ENCODE measurements around the gene MDP1.
"Not testable (repeated sequence)": the region's sequence is repeated elsewhere in the genome, so short reads cannot be mapped to it uniquely, and the experiment has no call there.

The MDP1 gene

DNA sequence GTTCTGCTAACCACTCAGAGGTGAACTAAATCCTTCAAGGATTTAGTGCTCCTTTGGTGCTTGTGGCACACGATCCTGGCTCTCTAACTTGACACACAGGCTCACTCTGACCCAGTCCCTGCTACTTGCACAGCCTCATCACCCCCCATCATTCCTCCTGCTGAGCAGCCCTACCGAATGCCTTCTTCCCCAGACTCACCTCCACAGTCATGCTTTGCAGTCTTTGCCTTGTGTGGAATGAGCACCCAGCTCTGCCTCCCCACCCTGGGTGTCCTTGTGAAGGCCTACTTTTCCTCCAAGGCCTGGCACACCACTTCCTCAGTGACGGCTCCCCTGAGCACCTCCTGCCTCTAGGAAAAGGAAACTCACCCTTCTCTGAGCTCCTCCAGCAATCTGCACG lies 34.5 kb upstream of the MDP1 start:
- no peak for DNase-seq

- no peak for DNase-seq
Measured at GRCh38 chr14:24249230-24250021, 33.6 kb upstream of the MDP1 start.

- DNase-seq, result no peak
Measured at GRCh38 chr14:24247422-24247821, 31.6 kb upstream of the MDP1 start.

DNA sequence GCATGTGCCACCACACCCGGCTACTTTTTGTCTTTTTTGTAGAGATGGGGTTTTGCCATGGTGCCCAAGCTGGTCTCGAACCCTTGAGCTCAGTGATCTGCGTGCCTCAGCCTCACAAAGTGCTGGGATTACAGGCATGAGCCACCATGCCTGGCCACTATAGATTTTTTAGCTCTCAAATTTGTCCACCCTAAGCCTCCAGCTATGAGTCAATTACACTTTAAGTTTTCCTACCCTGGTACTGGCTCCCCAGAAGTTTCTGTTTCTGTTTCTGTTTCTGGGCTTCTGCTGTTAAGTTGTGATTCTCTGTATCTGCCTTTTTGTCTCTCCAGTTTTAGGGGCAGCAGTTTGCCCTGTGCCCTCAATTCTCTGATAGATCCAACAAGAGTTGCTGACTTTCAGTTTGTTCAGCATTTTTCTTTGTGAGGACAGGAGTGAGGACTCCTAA lies 30.9 kb upstream of the MDP1 start:
- DNase-seq, result peak; percentile 74

DNA sequence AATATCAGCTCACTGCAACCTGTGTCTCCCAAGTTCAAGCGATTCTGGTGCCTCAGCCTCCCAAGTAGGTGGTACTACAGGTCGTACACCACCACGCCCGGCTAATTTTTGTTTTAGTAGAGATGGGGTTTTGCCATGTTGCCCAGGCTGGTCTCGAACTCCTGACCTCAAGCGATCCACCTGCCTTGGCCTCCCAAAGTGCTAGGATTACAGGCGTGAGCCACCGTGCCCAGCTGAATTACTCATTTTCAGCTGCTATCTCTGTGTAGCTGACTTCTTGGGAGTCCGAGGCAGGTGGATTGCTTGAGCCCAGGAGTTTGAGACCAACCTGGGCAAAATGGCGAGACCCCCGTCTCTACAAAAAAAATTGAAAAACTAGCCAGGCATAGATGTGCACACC lies 29.5 kb upstream of the MDP1 start:
- DNase-seq, result not testable (repeated sequence)

- DNase-seq, result peak; percentile 77
Measured at GRCh38 chr14:24243336-24243836, 27.5 kb upstream of the MDP1 start.

DNA sequence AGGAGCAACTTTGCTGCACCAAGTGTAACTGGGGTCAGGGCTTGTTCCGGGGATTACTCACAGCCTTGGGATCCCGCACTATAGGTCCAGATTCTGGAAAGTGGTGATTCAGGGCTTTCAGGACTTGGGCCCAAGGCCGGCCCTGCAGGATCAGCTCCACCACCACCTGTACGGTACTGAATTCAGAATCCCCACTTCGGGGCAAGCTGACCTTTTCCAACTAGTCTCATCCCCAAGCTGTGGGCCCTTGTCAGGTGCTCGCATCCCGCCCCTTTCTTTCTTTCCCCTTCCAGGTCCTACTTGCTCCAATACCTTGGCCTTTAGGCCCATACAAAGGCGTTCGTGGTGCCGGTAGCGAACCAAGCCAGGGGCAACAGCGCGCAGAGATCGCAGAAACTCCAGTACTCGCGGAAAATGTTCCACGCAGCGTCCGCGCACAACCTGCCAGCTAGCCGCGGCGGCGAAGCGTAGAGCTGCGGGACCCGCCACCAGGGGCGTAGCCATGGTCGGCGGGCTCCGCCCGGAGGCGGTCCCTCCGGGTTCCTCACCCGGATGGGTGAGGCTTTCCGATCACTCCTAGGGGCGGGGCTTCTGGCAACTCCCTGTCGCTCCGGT lies 26.1 kb upstream of the MDP1 start:
- peak; percentile 96 for DNase-seq

- DNase-seq, result no peak
Measured at GRCh38 chr14:24240110-24240918, 24.4 kb upstream of the MDP1 start.

GRCh38 chr14:24238527-24239037 lies 22.7 kb upstream of the MDP1 start:
- no peak for DNase-seq

DNA sequence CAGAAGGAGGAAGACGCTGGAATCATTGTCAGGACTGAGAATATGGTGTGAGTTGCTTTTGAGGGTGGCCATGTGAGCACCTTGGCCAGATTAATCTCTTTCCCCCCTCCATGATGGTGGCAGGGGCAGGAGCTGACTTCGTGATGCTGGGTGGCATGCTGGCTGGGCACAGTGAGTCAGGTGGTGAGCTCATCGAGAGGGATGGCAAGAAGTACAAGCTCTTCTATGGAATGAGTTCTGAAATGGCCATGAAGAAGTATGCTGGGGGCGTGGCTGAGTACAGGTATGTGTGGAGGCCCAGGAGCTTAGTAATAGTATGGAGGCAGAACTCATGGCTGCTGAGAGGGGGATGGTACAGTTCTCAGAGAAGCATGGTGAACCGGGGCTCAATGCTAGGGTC lies 22.3 kb upstream of the MDP1 start:
- DNase-seq, result no peak

DNA sequence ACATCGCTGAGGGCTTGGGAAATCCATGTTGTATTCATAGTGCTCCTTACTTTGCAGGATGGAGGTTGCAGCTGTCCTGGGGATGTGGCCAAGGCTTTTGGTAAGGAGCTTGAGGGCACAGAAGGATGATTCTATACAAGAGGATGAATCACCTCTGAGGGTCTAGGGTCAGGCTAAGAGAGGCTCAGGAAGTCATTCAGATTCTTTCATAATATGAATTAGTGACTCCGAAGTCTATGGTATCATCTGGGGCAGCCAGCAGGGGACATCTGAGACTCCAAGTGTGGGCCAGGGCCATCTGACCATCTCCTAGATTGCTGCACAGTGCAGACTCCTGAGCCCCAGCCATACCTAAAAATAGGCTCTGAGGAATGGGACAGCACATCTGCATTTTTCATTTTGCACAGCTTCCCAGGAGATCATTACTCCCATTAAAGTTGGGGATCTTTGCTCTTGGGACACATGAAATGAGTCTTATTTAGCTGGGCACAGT lies 21.6 kb upstream of the MDP1 start:
- DNase-seq, result no peak

DNA sequence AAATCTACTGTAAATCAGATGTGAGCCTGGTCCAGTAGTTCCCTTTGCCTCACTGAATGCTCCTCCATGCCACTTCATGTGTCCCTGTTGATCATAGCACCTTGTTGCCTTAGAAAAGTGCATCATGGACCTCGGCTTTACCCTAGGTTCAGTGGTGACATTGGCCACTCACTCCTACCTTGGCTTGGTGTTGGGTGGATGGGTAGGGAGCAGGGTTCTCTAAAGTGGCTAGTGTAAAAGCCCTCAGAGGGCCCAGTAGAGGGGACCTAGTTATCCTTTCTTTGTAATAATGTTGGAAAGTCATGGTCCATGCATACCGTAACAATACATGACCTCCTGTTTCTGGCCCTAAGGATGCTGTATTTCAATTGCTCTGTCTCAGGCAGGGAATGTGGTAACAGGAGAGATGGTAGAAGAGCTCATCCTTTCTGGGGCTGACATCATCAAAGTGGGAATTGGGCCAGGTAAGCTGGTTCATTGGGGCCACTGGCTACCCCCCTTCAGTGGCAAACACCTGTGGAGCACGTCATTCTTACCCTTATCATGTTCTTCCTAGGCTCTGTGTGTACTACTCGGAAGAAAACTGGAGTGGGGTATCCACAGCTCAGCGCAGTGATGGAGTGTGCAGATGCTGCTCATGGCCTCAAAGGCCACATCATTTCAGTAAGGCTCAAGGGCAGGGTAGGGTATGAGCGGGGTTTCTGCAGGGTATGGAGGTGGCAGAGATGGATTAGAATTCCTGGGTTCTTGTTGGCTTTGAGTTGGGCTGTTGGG lies 21.0 kb upstream of the MDP1 start:
- no peak for DNase-seq

DNA sequence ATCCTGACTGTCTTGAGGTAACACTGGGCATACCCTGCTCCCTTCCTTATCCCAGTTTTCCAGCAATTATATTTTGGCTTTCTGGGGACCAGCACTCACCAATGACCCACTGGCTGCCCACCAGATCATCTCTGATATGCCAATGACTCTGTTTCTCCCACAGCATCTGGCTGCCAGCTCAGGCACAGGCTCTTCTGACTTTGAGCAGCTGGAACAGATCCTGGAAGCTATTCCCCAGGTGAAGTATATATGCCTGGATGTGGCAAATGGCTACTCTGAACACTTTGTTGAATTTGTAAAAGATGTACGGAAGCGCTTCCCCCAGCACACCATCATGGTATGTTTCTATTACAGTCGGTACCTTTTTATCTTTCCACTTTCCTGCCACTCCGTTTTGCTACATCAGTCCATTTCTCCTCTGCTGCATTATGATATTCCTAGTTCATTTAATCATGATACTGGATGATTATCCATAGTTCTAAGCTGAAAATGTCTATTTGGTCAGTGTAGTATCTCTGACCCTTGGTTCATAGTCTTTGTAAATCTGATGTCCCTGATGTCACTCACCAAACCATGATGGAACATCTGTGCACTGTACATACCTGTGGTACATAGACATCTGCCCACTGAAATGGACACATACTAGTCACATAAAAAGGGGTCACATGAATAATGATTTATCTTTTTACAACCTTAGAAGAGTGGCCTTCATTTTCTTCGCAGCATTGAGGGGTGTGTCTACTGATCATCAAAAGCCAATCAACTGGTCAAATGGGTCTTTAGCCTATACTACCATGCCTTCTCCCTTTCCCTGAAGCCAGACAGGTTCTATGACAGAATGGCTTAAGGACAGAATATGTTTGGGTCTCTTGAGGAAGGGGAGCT lies 20.2 kb upstream of the MDP1 start:
- DNase-seq, result no peak

DNA sequence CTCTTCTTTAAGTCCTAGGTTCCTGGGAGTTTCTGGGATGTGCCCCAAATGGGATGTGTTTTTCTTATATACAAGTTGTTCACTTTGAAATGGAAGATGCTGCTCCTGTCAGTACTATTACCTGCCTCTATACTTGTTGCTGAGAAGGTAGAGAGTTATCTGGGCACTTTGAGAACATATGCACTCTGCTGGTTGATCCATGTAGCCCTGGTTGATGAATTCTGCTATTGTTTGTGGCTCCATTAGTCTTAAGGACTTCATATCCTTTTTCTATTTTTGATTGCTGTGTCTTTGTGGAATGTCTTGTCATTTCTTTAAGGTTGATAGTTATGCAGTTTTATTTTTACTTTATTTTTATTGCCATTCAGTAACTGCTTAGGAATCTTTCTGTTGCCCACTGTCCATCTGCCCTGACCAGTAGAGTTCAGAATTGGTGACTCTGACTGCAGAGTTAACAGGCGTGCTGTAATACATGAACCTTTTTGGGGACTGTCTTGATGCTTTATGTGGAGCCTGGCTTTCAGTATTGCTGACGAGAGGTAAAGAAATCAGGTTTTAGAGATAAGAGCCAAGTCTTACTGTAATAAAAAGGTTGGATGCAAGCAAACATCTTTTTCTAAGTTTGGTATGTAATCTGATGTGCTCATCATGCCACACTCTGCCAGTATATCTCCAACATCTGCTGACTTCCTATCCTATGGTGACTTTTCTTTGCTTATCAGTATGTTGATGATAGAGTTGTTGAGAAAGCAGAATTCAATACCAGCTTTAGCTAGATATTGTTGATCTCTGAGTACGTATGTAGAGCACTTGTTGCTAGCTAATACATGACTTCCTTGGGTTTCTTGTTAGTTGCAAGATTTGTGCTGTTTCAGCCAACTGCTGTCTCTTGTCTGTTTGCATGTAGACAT lies 18.5 kb upstream of the MDP1 start:
- no peak for DNase-seq

DNA sequence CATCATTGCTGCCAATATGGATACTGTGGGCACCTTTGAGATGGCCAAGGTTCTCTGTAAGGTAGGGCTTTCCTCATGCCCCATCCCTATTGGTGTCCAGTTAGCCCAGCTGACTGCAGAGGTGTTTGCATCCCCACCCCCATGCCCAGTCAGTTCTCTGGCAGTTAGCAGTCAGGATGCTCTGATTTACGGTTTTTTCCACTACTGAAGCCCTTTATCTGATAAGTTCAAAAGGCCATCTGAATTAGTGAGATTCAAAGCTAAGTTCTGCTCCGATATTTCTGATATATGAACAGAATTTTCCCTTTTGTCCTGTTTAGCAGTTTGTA lies 17.6 kb upstream of the MDP1 start:
- DNase-seq, result no peak

- no peak for DNase-seq
Measured at GRCh38 chr14:24232645-24233537, 17.0 kb upstream of the MDP1 start, which contains the start of gene GMPR2. Gene GMPR2, plus strand, starts transcription at chr14:24232929. Its CDS starts 325 bp downstream, at chr14:24233254.

DNA sequence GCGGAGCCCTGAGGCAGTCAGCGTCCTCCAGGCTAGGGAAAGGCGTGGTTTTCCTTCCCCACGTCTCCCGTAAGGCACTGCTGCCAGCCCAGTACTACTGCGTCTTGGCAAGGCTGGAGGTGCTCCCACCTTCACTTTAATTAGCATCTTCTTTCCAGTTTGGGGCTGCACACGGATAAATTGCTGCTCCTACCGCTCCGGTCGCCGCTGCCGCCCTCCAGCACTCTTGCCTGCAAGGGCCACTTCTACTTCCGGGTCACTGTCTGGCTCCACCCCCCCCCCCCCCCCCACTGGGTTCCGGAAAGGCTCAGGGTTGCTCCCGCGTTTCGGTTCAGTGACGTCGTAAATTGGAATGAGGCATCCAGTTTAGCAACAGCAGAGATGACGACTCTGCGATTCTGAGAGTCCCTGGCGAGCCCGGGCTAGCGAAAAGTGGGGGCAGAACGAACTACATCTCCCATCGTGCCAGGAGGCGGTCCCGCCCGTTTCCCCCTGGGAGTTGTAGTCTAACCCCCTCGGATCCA lies 16.3 kb upstream of the MDP1 start, which contains the start of gene NEDD8:
TSS of gene NEDD8 (minus strand) at position 247 of the 524 bp plus-strand sequence. CDS start at position 147, 100 bp downstream.
- DNase-seq, result peak; percentile 98

DNA sequence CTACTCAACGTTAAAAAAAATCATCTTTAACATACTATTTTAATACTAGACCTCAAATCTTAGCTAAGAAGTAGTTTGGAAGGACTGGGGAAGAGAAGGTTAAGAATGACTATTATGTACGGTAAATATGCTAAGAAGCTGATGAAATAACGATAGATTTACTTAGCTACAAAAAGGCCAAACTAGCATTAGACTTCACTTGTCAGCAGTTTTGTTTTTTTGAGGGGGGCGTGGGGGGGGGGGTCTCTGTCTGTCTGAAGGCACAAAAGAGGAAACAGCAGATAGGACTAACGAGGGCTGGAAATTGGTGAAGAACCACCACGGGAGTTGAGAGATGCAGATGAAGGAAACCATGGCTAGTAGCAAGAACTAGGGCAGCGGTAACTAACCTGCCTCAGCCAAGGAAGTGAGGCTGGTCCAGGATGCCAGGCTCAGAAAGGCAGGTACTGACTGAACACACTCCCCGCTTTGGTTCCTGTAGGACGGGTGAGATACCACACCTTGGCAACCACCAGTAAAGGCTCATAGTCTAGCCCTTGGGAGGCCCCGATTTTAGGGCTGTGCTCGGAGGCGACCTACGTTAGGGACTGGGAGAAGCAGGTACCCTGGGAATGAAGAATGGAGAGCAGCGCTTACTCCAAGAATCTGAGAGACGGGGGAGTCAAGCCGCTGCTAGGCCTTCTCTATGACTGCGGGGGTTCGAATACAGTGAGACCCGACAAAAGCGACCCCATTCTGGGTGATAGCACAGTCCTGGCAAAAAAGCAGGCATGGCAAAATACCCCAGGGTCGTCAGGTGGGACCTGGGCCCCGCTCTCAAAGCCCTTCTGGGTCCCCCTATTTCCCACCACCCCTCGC lies 15.6 kb upstream of the MDP1 start:
- DNase-seq, result no peak
